ENCODE measurements around the gene RPS16. TPM values are rescaled to one million over a fixed set of nuclear protein-coding genes. Genes with fewer than 3 reads are reported as not detected.
A peak's percentile ranks its signal among the peaks of the same experiment; 100 is the strongest.

The RPS16 gene
- total and polyA plus RNA-seq, 9 of the 15 experiments (the other 6 are each of a cell fraction or from before 2014, with no cell fraction given): 82.6 to 3,671 (median 2,204) TPM

- TF ChIP-seq, protein P1, sequence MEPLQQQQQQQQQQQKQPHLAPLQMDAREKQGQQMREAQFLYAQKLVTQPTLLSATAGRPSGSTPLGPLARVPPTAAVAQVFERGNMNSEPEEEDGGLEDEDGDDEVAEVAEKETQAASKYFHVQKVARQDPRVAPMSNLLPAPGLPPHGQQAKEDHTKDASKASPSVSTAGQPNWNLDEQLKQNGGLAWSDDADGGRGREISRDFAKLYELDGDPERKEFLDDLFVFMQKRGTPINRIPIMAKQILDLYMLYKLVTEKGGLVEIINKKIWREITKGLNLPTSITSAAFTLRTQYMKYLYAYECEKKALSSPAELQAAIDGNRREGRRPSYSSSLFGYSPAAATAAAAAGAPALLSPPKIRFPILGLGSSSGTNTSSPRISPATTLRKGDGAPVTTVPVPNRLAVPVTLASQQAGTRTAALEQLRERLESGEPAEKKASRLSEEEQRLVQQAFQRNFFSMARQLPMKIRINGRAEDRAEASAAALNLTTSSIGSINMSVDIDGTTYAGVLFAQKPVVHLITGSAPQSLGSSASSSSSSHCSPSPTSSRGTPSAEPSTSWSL (CRISPR knock-in tag; IDR thresholded peaks at IDR 0.05; ENCODE audit: borderline replicate concordance): no peak
- TF ChIP-seq ZNF354B (CRISPR knock-in tag; IDR thresholded peaks at IDR 0.05): no peak
- no peak for TF ChIP-seq RFX5 (IDR thresholded peaks at IDR 0.05; ENCODE audit: low read depth, low read length)
- no peak for TF ChIP-seq HSF4 (CRISPR knock-in tag; IDR thresholded peaks at IDR 0.05; ENCODE audit: borderline replicate concordance)
- no peak for TF ChIP-seq HDAC8 (tag; IDR thresholded peaks at IDR 0.05)
- TF ChIP-seq, protein P2, sequence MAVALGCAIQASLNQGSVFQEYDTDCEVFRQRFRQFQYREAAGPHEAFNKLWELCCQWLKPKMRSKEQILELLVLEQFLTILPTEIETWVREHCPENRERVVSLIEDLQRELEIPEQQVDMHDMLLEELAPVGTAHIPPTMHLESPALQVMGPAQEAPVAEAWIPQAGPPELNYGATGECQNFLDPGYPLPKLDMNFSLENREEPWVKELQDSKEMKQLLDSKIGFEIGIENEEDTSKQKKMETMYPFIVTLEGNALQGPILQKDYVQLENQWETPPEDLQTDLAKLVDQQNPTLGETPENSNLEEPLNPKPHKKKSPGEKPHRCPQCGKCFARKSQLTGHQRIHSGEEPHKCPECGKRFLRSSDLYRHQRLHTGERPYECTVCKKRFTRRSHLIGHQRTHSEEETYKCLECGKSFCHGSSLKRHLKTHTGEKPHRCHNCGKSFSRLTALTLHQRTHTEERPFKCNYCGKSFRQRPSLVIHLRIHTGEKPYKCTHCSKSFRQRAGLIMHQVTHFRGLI (CRISPR knock-in tag; IDR thresholded peaks at IDR 0.05): no peak
- no peak; the same call in 1 of the 2 replicates for TF ChIP-seq MXI1 (IDR thresholded peaks at IDR 0.05; ENCODE audit: low read depth, low read length)
- TF ChIP-seq CCAR2 (IDR thresholded peaks at IDR 0.05; ENCODE audit: low read depth, low read length): no peak
- no peak for TF ChIP-seq DACH1 (IDR thresholded peaks at IDR 0.05; ENCODE audit: partially characterized antibody)
- no peak for TF ChIP-seq ZNF184 (CRISPR knock-in tag; IDR thresholded peaks at IDR 0.05)
- TF ChIP-seq KLF1 (tag; IDR thresholded peaks at IDR 0.05): no peak
- no peak for TF ChIP-seq ZC3H11A (IDR thresholded peaks at IDR 0.05; ENCODE audit: low read depth, low read length)
- TF ChIP-seq, protein P3, sequence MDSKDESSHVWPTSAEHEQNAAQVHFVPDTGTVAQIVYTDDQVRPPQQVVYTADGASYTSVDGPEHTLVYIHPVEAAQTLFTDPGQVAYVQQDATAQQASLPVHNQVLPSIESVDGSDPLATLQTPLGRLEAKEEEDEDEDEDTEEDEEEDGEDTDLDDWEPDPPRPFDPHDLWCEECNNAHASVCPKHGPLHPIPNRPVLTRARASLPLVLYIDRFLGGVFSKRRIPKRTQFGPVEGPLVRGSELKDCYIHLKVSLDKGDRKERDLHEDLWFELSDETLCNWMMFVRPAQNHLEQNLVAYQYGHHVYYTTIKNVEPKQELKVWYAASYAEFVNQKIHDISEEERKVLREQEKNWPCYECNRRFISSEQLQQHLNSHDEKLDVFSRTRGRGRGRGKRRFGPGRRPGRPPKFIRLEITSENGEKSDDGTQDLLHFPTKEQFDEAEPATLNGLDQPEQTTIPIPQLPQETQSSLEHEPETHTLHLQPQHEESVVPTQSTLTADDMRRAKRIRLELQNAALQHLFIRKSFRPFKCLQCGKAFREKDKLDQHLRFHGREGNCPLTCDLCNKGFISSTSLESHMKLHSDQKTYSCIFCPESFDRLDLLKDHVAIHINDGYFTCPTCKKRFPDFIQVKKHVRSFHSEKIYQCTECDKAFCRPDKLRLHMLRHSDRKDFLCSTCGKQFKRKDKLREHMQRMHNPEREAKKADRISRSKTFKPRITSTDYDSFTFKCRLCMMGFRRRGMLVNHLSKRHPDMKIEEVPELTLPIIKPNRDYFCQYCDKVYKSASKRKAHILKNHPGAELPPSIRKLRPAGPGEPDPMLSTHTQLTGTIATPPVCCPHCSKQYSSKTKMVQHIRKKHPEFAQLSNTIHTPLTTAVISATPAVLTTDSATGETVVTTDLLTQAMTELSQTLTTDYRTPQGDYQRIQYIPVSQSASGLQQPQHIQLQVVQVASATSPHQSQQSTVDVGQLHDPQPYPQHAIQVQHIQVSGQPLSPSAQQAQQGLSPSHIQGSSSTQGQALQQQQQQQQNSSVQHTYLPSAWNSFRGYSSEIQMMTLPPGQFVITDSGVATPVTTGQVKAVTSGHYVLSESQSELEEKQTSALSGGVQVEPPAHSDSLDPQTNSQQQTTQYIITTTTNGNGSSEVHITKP (IDR thresholded peaks at IDR 0.05; ENCODE audit: partially characterized antibody): peak; percentile 69
- TF ChIP-seq CEBPB (tag; IDR thresholded peaks at IDR 0.05): no peak
- no peak for TF ChIP-seq BRF1 (IDR thresholded peaks at IDR 0.05; ENCODE audit: borderline replicate concordance, extremely low read depth, insufficient read length)
- TF ChIP-seq CHCHD3 (CRISPR knock-in tag; IDR thresholded peaks at IDR 0.05): no peak
- TF ChIP-seq, protein P4, sequence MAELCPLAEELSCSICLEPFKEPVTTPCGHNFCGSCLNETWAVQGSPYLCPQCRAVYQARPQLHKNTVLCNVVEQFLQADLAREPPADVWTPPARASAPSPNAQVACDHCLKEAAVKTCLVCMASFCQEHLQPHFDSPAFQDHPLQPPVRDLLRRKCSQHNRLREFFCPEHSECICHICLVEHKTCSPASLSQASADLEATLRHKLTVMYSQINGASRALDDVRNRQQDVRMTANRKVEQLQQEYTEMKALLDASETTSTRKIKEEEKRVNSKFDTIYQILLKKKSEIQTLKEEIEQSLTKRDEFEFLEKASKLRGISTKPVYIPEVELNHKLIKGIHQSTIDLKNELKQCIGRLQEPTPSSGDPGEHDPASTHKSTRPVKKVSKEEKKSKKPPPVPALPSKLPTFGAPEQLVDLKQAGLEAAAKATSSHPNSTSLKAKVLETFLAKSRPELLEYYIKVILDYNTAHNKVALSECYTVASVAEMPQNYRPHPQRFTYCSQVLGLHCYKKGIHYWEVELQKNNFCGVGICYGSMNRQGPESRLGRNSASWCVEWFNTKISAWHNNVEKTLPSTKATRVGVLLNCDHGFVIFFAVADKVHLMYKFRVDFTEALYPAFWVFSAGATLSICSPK (IDR thresholded peaks at IDR 0.05; ENCODE audit: borderline replicate concordance): no peak
- TF ChIP-seq POLR2H (tag; IDR thresholded peaks at IDR 0.05; ENCODE audit: low read depth): peak; percentile 96
- TF ChIP-seq ARHGAP35 (IDR thresholded peaks at IDR 0.05; ENCODE audit: partially characterized antibody): no peak
- TF ChIP-seq ZNF717 (CRISPR knock-in tag; IDR thresholded peaks at IDR 0.05): no peak
- TF ChIP-seq HEY1 (CRISPR knock-in tag; IDR thresholded peaks at IDR 0.05; ENCODE audit: borderline replicate concordance): no peak
Observed at GRCh38 chr19:39406656-39407409, 28.9 kb downstream of the RPS16 start, which contains the start of gene ZFP36 (continued).

Measured in K562 (cell line).